ENCODE results near the gene VSIG1. TPM values are rescaled to one million over a fixed set of nuclear protein-coding genes. Genes with fewer than 3 reads are reported as not detected.

Gene VSIG1
- total RNA-seq, 3 donors from 2014 or later (not counting 1 experiment from before 2014, with no cell fraction given), result 0.54 to 1.1 TPM; not detected in 1

- H3K4me3 Mint-ChIP-seq, result no peak overlapping the region
- DNase-seq, result no peak
- H3K4me1 Mint-ChIP-seq, result no peaks in the 10 kb centered on the region
- intact Hi-C loops (cut with micrococcal nuclease), result no loop called here
- no peaks in the 10 kb centered on the region for H3K9me3 ChIP-seq (ENCODE audit: control insufficient read depth, insufficient read depth, low read length)
- H3K27ac Mint-ChIP-seq, result no peak overlapping the region
- H3K27me3 ChIP-seq (ENCODE audit: control insufficient read depth, insufficient read depth, low read length), result no peaks in the 10 kb centered on the region
- H3K4me3 ChIP-seq (ENCODE audit: low read length), result no peak overlapping the region
- peaks cover 0 to 45% of the 10 kb centered on the region in 2 donors for H3K27me3 Mint-ChIP-seq (ENCODE audit: low read depth in 2 of 2)
- WGBS (ENCODE audit: insufficient coverage), result 89% methylated on average over 1 of the region's 1 CpG
- no peaks in the 10 kb centered on the region for H3K4me1 ChIP-seq (ENCODE audit: control insufficient read depth, insufficient read depth, low read length)
- no peaks in the 10 kb centered on the region for H3K36me3 Mint-ChIP-seq
- no peaks in the 10 kb centered on the region for H3K9me3 Mint-ChIP-seq
- TF ChIP-seq, protein P1, sequence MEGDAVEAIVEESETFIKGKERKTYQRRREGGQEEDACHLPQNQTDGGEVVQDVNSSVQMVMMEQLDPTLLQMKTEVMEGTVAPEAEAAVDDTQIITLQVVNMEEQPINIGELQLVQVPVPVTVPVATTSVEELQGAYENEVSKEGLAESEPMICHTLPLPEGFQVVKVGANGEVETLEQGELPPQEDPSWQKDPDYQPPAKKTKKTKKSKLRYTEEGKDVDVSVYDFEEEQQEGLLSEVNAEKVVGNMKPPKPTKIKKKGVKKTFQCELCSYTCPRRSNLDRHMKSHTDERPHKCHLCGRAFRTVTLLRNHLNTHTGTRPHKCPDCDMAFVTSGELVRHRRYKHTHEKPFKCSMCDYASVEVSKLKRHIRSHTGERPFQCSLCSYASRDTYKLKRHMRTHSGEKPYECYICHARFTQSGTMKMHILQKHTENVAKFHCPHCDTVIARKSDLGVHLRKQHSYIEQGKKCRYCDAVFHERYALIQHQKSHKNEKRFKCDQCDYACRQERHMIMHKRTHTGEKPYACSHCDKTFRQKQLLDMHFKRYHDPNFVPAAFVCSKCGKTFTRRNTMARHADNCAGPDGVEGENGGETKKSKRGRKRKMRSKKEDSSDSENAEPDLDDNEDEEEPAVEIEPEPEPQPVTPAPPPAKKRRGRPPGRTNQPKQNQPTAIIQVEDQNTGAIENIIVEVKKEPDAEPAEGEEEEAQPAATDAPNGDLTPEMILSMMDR (IDR thresholded peaks at IDR 0.05), result no peak
- no peak for ATAC-seq
- no peak overlapping the region for H3K27ac ChIP-seq (ENCODE audit: low read length)
- no peaks in the 10 kb centered on the region for H3K36me3 ChIP-seq (ENCODE audit: control insufficient read depth, insufficient read depth, low read length)
These were observed 4.8 kb downstream of the VSIG1 start for GRCh38 chrX:108049649-108050048.

- Histone ChIP-seq H3K4me3 (ENCODE audit: low read length) (no peak overlapping the region), H3K36me3 (ENCODE audit: control insufficient read depth, insufficient read depth, low read length) (no peaks in the 10 kb centered on the region), H3K27ac (ENCODE audit: low read length) (no peak overlapping the region), H3K4me1 (ENCODE audit: control insufficient read depth, insufficient read depth, low read length) (no peaks in the 10 kb centered on the region), H3K9me3 (ENCODE audit: control insufficient read depth, insufficient read depth, low read length) (no peaks in the 10 kb centered on the region), H3K27me3 (ENCODE audit: control insufficient read depth, insufficient read depth, low read length) (no peaks in the 10 kb centered on the region)
- Mint-ChIP-seq H3K4me1 (no peaks in the 10 kb centered on the region), H3K27me3 (ENCODE audit: low read depth in 2 of 2) (peaks cover 0 to 69% of the 10 kb centered on the region in 2 donors), H3K27ac (no peak overlapping the region), H3K36me3 (no peaks in the 10 kb centered on the region), H3K9me3 (no peaks in the 10 kb centered on the region), H3K4me3 (no peak overlapping the region)
- no peak for DNase-seq
- TF ChIP-seq, protein P1 (IDR thresholded peaks at IDR 0.05), result no peak
- intact Hi-C loops (cut with micrococcal nuclease), result no loop called here
- ATAC-seq, result no peak
These were observed 8.4 kb downstream of the VSIG1 start for GRCh38 chrX:108053218-108053617.

DNA sequence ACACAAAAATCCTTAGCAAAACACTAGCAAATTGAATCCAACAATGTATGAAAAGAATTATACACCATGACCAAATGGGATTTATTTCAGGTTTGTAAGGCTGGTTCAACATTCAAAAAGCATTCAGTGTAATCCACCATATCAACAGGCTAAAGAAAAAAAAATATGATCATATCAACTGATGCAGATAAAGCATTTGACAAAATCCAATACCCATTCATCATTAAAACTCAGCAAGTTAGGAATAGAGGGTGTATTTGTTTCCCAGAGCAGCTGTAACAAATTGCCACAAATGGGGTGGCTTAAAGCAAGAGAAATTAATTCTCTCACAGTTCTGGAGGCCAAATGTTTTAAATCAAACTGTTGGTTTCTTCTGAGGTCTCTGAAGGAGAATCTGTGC is 10.7 kb downstream of the VSIG1 start:
- TF ChIP-seq, protein P1 (IDR thresholded peaks at IDR 0.05), result no peak
- Mint-ChIP-seq H3K4me1 (no peaks in the 10 kb centered on the region), H3K9me3 (no peaks in the 10 kb centered on the region), H3K4me3 (no peak overlapping the region), H3K27ac (no peak overlapping the region), H3K27me3 (ENCODE audit: low read depth in 2 of 2) (peaks cover 5 to 70% of the 10 kb centered on the region in 2 donors), H3K36me3 (no peaks in the 10 kb centered on the region)
- Histone ChIP-seq H3K36me3 (ENCODE audit: control insufficient read depth, insufficient read depth, low read length) (no peaks in the 10 kb centered on the region), H3K9me3 (ENCODE audit: control insufficient read depth, insufficient read depth, low read length) (no peaks in the 10 kb centered on the region), H3K4me3 (ENCODE audit: low read length) (no peak overlapping the region), H3K4me1 (ENCODE audit: control insufficient read depth, insufficient read depth, low read length) (no peaks in the 10 kb centered on the region), H3K27ac (ENCODE audit: low read length) (no peak overlapping the region), H3K27me3 (ENCODE audit: control insufficient read depth, insufficient read depth, low read length) (no peaks in the 10 kb centered on the region)
- DNase-seq (no peak), ATAC-seq (no peak)
- intact Hi-C loops (cut with micrococcal nuclease), result no loop called here

- no peak overlapping the region for H3K27ac Mint-ChIP-seq
- no CpG with 5 or more reads among the region's 1 CpG for WGBS (ENCODE audit: insufficient coverage)
- H3K27ac ChIP-seq (ENCODE audit: low read length), result no peak overlapping the region
These were observed 14.9 kb downstream of the VSIG1 start for GRCh38 chrX:108059801-108060200.

More at GRCh38 chrX:108059801-108060200, 14.9 kb downstream of the VSIG1 start:
- DNase-seq (no peak), ATAC-seq (no peak)
- Histone ChIP-seq H3K36me3 (ENCODE audit: control insufficient read depth, insufficient read depth, low read length) (no peaks in the 10 kb centered on the region), H3K4me3 (ENCODE audit: low read length) (no peak overlapping the region), H3K4me1 (ENCODE audit: control insufficient read depth, insufficient read depth, low read length) (no peaks in the 10 kb centered on the region), H3K27me3 (ENCODE audit: control insufficient read depth, insufficient read depth, low read length) (no peaks in the 10 kb centered on the region), H3K9me3 (ENCODE audit: control insufficient read depth, insufficient read depth, low read length) (no peaks in the 10 kb centered on the region)
- intact Hi-C loops (cut with micrococcal nuclease), result no loop called here
- no peak overlapping the region for H3K4me3 Mint-ChIP-seq
- H3K27me3 Mint-ChIP-seq (ENCODE audit: low read depth in 2 of 2), result peaks cover 5 to 55% of the 10 kb centered on the region in 2 donors
- no peaks in the 10 kb centered on the region for H3K36me3 Mint-ChIP-seq
- H3K4me1 Mint-ChIP-seq, result no peaks in the 10 kb centered on the region
- TF ChIP-seq, protein P1 (IDR thresholded peaks at IDR 0.05), result no peak
- no peaks in the 10 kb centered on the region for H3K9me3 Mint-ChIP-seq
